CD4-positive, alpha-beta T cell (primary cell): ENCODE data around the gene ZNF831. TPM values are rescaled to one million over a fixed set of nuclear protein-coding genes. Genes with fewer than 3 reads are reported as not detected.

ENCODE experiments used
- ATAC-seq: fragments of 200-7000 bp; cut with Tn5 transposase; one replicate; pipeline ENCODE4 v1.10.0; 2022; ENCODE audit warnings: mild to moderate bottlenecking; ENCODE audit not compliant: poor library complexity
- CTCF ChIA-PET: fragments of 350-600 bp; sonication (Branson Sonifier 250); formaldehyde crosslinking; loops from one replicate; lab custom pipeline; 2021; ENCODE audit warnings: antibody characterized with exemption, inconsistent platforms; lab: Charles Lee
- POLR2A ChIA-PET: fragments of 350-600 bp; sonication (Branson Sonifier 250); formaldehyde crosslinking; loops from one replicate; lab custom pipeline; 2021; ENCODE audit warnings: antibody characterized with exemption, inconsistent platforms; lab: Charles Lee
- DNase-seq, 14 experiments: peaks; one replicate each; pipeline ENCODE4 v3.0.0-alpha.2; 2013 to 2020; ENCODE audit warnings: mixed read lengths in 2 of 14
- H3K27ac ChIP-seq, 2 donors: one replicate each; pipeline versions ENCODE4 v1.5.1 to v1.7.0; 2013; ENCODE audit warnings: low read length in 2 of 2, low read depth in 1 of 2, mild to moderate bottlenecking in 1 of 2
- H3K27me3 ChIP-seq, 2 experiments: 1 replicate in 1 of 2; 2 replicates in 1 of 2; pipeline versions ENCODE4 v1.6.1 to v1.7.0; 2013; ENCODE audit warnings: low read length in 2 of 2, control low read depth in 1 of 2, mild to moderate bottlenecking in 1 of 2, moderate library complexity in 1 of 2; ENCODE audit not compliant: insufficient read depth in 2 of 2, control insufficient read depth in 1 of 2
- H3K36me3 ChIP-seq: one replicate; pipeline ENCODE4 v1.6.1; 2013; ENCODE audit warnings: low read length, control low read depth; ENCODE audit not compliant: insufficient read depth
- H3K4me1 ChIP-seq: one replicate; pipeline ENCODE4 v1.6.1; 2013; ENCODE audit warnings: low read length, control low read depth; ENCODE audit not compliant: insufficient read depth
- H3K4me3 ChIP-seq: one replicate; pipeline ENCODE4 v1.5.1; 2013; ENCODE audit warnings: mild to moderate bottlenecking, low read length, moderate library complexity
- H3K9me3 ChIP-seq, 2 experiments: 1 replicate in 1 of 2; 2 replicates in 1 of 2; pipeline versions ENCODE4 v1.6.1 to v1.7.0; 2013; ENCODE audit warnings: low read length in 2 of 2, mild to moderate bottlenecking in 2 of 2, control low read depth in 1 of 2, moderate library complexity in 1 of 2; ENCODE audit not compliant: control insufficient read depth in 1 of 2, insufficient read depth in 1 of 2
- H3K27ac Mint-ChIP-seq: one replicate; pipeline ENCODE4 v1.8.0; 2020; ENCODE audit warnings: mixed read lengths
- H3K27me3 Mint-ChIP-seq: one replicate; pipeline ENCODE4 v1.8.0; 2021; ENCODE audit warnings: mixed read lengths
- H3K36me3 Mint-ChIP-seq: one replicate; pipeline ENCODE4 v1.8.0; 2021; ENCODE audit warnings: low read depth, mixed read lengths
- H3K4me1 Mint-ChIP-seq: one replicate; pipeline ENCODE4 v1.8.0; 2021; ENCODE audit warnings: low read depth, mixed read lengths
- H3K4me3 Mint-ChIP-seq: one replicate; pipeline ENCODE4 v1.8.0; 2020; ENCODE audit warnings: mild to moderate bottlenecking, mixed read lengths
- H3K9me3 Mint-ChIP-seq: one replicate; pipeline ENCODE4 v1.8.0; 2020; ENCODE audit warnings: mixed read lengths
- intact Hi-C, 2 experiments: fragments of 100-400 bp; cut with DNase I in 1 of 2; cut with micrococcal nuclease in 1 of 2; formaldehyde crosslinking; loops; one replicate each; pipeline versions ENCODE4 v1.15.1 to v1.9.0; 2023 to 2025; cut with DNase I, micrococcal nuclease
- total RNA-seq, 174 experiments: library from RNA in 2 of 174; stranded (reverse) in 2 of 174; gene quantifications; one replicate each; pipeline ENCODE4 v1.2.3 and lab custom pipeline; 2021 to 2026
- TF ChIP-seq, protein P1 (sequence below): fragments of 200-600 bp; IDR thresholded peaks from one replicate; pipeline ENCODE4 v1.8.0; 2022; ENCODE audit warnings: antibody characterized with exemption, mild to moderate bottlenecking

The ZNF831 gene
- total RNA-seq, 2 experiments from 2014 or later = 24.9 to 25.9 TPM

DNA sequence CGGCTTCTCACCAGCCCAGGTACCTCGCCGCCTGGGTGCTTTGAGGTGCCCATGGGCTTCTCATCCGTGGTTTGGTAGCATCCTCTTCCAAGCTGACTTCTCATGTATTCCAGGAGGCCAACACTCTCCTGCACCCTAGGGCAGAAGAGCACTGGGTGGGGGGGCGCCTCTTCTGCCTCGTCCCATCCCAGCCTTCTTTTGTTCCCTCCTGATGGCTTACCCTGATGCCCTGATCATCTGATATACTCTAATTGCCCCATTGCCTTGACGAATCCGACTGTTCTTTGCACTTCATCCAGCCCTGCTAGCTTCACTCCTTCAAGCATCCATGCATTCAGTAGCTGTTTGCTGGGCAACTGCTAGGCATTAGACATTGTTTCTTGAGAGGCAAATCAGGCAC is 60.6 kb downstream of the ZNF831 start:
- H3K9me3 ChIP-seq = no peaks in the 10 kb centered on the region
- TF ChIP-seq, protein P1, sequence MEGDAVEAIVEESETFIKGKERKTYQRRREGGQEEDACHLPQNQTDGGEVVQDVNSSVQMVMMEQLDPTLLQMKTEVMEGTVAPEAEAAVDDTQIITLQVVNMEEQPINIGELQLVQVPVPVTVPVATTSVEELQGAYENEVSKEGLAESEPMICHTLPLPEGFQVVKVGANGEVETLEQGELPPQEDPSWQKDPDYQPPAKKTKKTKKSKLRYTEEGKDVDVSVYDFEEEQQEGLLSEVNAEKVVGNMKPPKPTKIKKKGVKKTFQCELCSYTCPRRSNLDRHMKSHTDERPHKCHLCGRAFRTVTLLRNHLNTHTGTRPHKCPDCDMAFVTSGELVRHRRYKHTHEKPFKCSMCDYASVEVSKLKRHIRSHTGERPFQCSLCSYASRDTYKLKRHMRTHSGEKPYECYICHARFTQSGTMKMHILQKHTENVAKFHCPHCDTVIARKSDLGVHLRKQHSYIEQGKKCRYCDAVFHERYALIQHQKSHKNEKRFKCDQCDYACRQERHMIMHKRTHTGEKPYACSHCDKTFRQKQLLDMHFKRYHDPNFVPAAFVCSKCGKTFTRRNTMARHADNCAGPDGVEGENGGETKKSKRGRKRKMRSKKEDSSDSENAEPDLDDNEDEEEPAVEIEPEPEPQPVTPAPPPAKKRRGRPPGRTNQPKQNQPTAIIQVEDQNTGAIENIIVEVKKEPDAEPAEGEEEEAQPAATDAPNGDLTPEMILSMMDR = no peak
- Mint-ChIP-seq H3K27me3 (no peaks in the 10 kb centered on the region), H3K36me3 (peaks cover 58% of the 10 kb centered on the region), H3K4me3 (no peak overlapping the region), H3K9me3 (no peaks in the 10 kb centered on the region), H3K4me1 (peaks cover 47% of the 10 kb centered on the region), H3K27ac (peak overlapping the region; percentile 58)
- DNase-seq (no peak), ATAC-seq (no peak)
- H3K27ac ChIP-seq = no peak overlapping the region
- H3K27me3 ChIP-seq = no peaks in the 10 kb centered on the region
- intact Hi-C loops = loop anchor here (5.0 kb wide), 4 partner anchors 62 to 572 kb away; partner anchors contain the start of genes STX16 (in 2 of the 2) and ZNF831 (in 1 of the 2)
- CTCF ChIA-PET = interaction anchor here (1.8 to 2.7 kb wide), 2 partner anchors 16 kb away, joined by 5 to 16 read pairs; no protein-coding TSS in a partner anchor
- POLR2A ChIA-PET = interaction anchor here (1.2 kb wide), 1 partner anchor 102 kb away, joined by 4 read pairs; no protein-coding TSS in a partner anchor
- H3K4me1 ChIP-seq = peaks cover 16% of the 10 kb centered on the region
- peaks cover 30% of the 10 kb centered on the region for H3K36me3 ChIP-seq
- H3K4me3 ChIP-seq = no peak overlapping the region

DNA sequence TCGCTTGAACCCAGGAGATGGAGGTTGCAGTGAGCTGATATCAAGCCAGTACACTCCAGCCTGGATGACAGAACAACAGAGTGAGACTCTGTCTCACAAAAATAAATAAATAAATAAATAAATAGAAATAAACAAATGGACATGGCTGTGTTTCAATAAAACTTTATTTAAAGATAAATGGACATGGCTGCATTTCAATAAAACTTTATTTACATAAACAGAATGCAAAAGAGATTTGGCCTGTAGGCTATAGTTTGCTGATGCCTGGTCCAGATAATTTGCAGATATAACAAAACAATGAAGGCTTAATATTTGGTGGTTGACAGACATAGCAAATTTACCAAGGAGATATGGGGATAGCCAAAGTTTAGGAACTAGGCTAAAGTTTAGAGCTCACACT is 66.8 kb downstream of the ZNF831 start:
- TF ChIP-seq, protein P1 = no peak
- ATAC-seq (no peak), DNase-seq (no peak)
- intact Hi-C loops = no loop called here
- Mint-ChIP-seq H3K4me3 (no peak overlapping the region), H3K27me3 (no peaks in the 10 kb centered on the region), H3K4me1 (peaks cover 28% of the 10 kb centered on the region), H3K9me3 (no peaks in the 10 kb centered on the region), H3K36me3 (peaks cover 88% of the 10 kb centered on the region), H3K27ac (no peak overlapping the region)
- ChIA-PET POLR2A (no interaction called here), CTCF (interaction anchor here (0.7 kb wide), 1 partner anchor 8 kb away, joined by 3 read pairs; no protein-coding TSS in a partner anchor)
- Histone ChIP-seq H3K4me1 (no peaks in the 10 kb centered on the region), H3K27ac (no peak overlapping the region), H3K36me3 (peaks cover 61% of the 10 kb centered on the region), H3K9me3 (no peaks in the 10 kb centered on the region), H3K4me3 (no peak overlapping the region), H3K27me3 (no peaks in the 10 kb centered on the region)

- intact Hi-C loops = no loop called here
- no peaks in the 10 kb centered on the region for H3K27me3 Mint-ChIP-seq
- Histone ChIP-seq H3K4me3 (no peak overlapping the region), H3K27me3 (no peaks in the 10 kb centered on the region), H3K27ac (no peak overlapping the region), H3K9me3 (no peaks in the 10 kb centered on the region), H3K4me1 (no peaks in the 10 kb centered on the region), H3K36me3 (peaks cover 54% of the 10 kb centered on the region)
- peaks cover 36% of the 10 kb centered on the region for H3K4me1 Mint-ChIP-seq
- TF ChIP-seq, protein P1 = no peak
- DNase-seq = no peak
- ChIA-PET CTCF (interaction anchor here (0.7 kb wide), 1 partner anchor 9 kb away, joined by 3 read pairs; no protein-coding TSS in a partner anchor), POLR2A (no interaction called here)
- H3K36me3 Mint-ChIP-seq = peaks cover 88% of the 10 kb centered on the region
- no peak overlapping the region for H3K27ac Mint-ChIP-seq
- H3K4me3 Mint-ChIP-seq = no peak overlapping the region
- no peaks in the 10 kb centered on the region for H3K9me3 Mint-ChIP-seq
- ATAC-seq = no peak
Observed at GRCh38 chr20:59231124-59231804, 67.6 kb downstream of the ZNF831 start.
